HG02759 (cell line): Measurements from ENCODE around the gene NPDC1.

ENCODE experiments used
- ATAC-seq: cut with Tn5 transposase; IDR thresholded peaks from one replicate; pipeline ENCODE4 v1.9.1; 2021; ENCODE audit warnings: mild to moderate bottlenecking, moderate library complexity; ENCODE audit not compliant: unreplicated experiment

The NPDC1 gene

GRCh38 chr9:137057545-137057944, 11.6 kb upstream of the NPDC1 start:
- ATAC-seq = no peak

GRCh38 chr9:137056739-137057415, 10.9 kb upstream of the NPDC1 start:
- ATAC-seq = no peak

DNA sequence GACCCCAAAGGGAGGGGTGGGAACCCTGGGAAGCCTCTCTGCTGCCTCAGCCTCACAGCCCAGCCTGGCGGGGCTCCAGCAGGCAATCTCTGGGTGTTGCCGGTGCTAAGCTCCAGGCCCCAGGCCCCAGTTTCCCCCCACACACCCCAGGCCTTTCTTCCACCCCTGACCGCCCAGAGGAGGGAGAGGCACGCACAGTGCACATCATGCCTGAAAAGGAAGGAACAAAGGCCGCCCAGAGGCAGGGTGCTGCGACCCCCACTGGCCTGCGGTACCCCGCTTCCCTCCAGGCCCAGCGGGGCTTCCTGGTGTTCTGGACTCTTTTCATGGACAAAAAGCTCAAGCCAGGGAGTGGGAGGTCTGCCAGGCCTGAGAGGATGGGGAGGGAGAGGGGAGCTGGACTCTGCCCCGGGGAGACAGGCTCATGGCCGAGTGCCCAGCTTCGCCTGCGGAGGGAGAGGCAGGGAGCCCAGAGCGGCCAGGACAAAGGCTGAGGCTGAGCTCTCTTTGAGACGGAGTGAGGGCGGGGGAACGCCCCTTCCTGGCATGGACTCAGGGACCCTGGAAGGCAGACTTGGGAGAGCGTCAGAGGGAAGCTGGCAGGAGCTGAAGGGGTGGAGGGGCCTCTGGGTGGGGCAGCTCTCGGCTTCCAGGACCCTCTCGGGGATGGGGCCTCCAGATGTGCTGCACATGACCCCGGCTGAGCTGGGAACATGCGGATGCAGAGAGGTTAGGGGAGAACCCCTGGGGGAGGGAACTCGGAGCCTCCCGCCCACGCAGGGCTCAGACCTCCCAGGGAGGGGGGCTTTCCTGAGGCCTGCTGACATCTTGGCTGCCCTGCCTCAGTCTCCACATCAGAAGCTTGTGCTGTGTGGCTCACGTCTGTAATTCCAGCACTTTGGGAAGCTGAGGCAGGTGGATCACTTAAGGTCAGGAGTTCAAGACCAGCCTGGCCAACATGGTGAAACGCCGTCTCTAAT, 9.7 kb upstream of the NPDC1 start:
- ATAC-seq = no peak

GRCh38 chr9:137054932-137055384, 9.0 kb upstream of the NPDC1 start:
- no peak for ATAC-seq

GRCh38 chr9:137053944-137054931, 8.3 kb upstream of the NPDC1 start, which contains the start of gene ENTPD2:
TSS of gene ENTPD2 (minus strand) at chr9:137054061. CDS start at chr9:137053997, 64 bp downstream.
- ATAC-seq = no peak

DNA sequence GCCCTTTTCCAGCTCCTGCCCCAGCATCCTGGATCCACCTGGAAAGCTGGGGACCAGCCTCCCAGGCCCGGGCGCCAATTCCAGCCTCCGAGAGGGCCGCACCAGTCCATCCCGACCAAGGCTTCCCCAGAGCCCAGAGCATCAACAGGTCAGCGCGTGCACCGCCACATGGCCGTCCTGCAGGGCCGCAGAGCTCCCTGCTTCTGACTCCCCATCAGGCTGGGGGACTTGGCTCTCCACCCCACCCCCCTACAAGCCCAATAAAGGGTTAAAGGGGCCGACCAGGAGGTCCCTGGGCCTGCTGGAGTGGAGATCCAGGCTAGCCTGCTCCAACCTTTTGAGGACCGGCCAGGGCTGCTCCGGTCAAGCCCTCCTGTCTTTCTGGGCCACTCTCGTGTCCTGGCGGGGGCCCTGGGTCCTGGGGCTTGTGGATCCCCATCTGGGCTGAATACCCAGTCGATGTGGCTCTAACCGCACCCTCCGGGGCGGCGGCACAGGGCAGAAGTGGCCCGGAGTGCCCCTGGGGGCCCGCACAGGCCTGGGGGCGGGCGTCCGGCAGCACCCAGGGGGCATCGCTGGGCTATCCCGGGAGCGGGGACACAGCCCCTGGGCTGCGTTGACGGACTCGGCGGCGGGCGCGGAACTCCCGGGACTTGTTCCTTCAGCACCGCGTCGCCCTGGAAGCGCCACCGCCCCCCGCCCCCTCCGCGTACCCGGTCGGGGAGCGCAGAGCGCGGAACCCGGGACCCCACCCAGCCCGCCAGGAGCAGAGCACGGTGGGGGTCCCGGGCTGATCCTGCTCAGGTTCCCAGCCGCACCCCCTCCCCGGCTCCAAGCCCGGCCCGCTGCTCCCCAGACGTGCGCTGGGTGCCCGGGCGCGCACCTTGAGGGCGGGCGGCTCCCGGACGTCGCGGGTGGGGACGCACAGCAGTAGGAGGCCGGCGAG, 7.3 kb upstream of the NPDC1 start:
- ATAC-seq = no peak

DNA sequence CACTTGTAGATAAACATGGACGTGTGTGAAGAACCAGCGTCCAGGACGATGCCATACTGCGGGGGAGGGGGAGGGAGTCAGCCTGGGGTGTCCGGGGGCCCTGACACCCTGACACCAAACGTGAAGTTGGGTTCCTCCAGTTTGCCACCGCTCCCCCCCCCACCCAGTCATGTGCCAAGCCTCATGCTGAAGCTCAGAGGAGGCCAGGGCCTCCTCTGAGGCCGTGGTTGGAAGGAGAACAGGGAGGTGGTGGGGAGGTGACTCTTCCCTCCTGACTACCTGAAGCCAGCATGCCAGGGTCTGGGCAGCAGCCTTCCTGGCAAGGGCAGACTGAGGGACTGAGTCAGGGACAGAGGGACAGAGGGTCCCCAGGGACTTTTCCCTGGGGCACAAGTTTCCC, 6.3 kb upstream of the NPDC1 start:
- no peak for ATAC-seq

GRCh38 chr9:137051145-137051724, 5.3 kb upstream of the NPDC1 start:
- ATAC-seq = no peak

GRCh38 chr9:137050570-137050969, 4.6 kb upstream of the NPDC1 start:
- ATAC-seq = no peak

DNA sequence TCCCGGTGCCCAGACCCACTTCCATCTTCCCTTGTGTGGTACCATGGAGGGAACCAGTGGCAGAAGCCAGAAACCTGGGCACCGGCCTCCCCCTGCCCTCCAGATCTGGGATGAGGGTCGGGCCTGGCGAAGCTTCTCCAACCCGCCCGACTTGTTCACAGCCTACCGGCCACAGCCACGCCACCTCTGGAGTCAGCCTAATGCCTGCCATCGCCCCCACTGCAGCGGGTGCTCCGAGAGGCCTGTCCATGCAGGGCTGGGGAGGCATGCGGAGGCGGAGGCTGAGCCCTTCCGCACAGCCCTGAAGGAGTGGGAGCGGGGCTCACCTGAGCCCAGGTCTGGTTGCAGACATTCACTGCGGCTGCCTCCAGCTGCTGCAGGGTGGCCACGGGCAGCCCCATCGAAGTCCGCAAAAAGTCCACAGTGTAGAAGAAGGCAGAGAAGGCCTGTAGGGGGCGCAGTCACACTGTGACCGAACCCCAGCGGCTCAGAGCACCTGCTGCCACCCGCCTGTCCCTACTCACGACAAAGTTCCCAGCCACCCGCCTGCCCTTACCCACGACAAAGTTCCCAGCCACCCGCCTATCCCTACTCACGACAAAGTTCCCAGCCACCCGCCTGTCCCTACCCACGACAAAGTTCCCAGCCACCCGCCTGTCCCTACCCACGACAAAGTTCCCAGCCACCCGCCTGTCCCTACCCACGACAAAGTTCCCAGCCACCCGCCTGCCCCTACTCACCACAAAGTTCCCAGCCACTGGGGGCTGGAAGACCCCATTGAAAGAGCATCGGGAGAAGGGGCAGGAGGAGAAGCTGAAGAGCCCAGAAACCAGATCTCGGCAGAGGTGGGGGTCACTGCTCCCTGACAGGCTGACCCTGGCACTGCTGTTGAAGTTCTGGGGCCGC, 3.8 kb upstream of the NPDC1 start:
- ATAC-seq = no peak

DNA sequence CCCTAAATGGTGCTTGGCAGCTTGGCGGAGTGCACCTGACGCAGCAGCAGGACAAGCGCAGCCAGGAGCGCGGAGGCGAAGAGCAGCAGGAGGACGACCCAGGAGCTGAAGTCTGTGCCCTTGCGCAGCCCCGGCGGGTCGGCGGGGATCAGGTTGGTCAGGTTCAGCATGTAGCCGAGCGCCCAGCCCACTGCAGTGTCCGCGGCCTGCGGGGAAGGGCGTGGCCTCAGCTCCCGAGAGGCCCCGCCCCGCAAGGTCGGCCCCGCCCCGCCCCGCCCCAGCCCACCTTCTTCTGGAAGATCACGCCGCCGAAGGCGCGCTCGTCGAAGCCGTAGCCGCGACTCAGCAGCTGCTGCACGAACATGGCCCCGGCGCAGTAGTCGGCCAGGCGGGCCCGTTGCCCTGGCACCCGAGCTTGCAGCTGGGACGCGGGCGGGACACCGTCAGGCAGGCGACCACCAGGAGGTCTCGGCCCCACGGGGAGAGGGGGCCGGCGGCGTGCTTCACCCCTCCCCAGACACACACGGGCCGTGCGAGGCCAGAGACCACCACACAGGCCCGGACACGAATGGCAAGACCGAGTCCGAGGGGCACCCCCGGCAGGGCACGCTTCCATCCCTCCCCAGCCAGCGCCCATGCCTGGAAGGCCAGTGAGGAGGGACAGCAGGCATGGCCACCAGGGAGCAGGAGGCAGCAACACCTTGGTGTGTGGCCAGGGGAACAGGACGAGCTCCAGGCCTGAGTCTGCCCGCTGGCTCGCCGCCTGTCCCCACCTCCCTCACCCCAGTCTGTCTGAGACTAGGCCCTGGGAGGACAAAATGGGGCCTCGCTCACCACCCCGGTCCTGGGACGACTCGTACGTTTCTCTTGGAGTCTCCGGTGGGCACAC, 2.9 kb upstream of the NPDC1 start:
- ATAC-seq = no peak

- no peak for ATAC-seq
Observed at GRCh38 chr9:137045294-137046087, 486 bp downstream of the NPDC1 start.

GRCh38 chr9:137044502-137045177, 1.3 kb downstream of the NPDC1 start:
- no peak for ATAC-seq

DNA sequence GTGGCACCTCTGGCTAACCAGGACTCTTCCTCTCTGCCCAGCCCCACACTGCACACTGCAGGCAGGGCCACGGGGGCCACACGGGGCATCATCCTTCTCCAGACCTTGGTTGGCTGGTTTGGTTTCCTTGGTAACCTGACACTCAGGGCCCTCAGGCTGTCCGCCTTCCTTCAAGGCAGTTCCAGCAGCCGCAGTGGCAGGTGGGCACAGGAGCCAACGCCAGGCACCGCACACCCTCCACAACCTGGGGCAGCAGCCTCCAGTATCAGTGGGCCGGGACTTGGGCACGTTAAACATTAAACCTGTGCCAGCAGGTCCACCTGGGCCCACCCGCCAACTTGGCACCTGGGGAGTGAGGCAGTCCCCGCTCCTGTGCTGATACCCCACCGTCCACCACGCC, 1.9 kb downstream of the NPDC1 start:
- ATAC-seq = no peak

- ATAC-seq = no peak
Observed at GRCh38 chr9:137042751-137043727, 2.9 kb downstream of the NPDC1 start.
